Activated CD4-positive, CD25-positive, alpha-beta regulatory T cell treated with anti-CD3 and anti-CD28 coated beads, Interleukin-2, amount 50 U/mL, for 16 hours (primary cell): Measurements from ENCODE around the gene PHLDA2.

Experiments
- DNase-seq: peaks from one replicate; pipeline ENCODE4 v3.0.0-alpha.2; 2020; ENCODE audit warnings: low read depth, low spot score

The PHLDA2 gene

DNA sequence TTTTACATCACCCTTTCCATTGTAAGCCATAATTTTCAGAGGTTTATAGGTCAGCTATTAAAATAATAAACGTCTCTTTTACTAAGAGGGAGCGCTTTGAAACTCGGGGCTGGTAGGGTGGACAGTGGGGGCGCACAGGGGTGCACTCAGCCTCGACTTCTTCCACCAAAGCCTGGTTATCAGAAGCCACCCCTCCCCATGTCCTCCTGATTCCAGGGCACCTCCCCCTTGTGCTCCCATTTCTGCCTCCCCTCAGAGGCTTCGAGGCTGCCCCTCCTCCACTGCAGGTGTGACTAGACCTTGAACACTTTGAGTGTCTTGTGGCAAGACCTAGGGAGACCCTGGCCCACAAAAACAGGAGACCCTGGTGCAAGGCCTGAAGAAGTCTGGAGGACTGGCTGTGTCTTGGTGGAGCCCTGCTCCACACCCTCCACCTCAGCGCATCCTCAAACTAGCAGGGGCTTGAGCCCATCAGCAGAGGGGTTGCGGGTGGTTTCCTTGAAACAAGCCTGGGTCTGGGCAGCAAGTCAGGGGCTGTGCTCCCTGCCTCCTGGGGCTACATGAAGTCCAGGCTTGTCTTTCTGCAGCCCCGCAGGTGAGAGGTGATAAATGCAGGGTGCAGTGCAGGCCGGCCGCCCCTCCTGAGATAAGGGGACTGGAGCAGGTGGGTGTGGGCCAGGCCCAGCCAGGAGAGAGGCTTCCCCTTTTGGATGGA, 46.7 kb downstream of the PHLDA2 start:
- DNase-seq, result no peak

- no peak for DNase-seq
Measured at GRCh38 chr11:2881981-2882375, 47.2 kb downstream of the PHLDA2 start.

DNA sequence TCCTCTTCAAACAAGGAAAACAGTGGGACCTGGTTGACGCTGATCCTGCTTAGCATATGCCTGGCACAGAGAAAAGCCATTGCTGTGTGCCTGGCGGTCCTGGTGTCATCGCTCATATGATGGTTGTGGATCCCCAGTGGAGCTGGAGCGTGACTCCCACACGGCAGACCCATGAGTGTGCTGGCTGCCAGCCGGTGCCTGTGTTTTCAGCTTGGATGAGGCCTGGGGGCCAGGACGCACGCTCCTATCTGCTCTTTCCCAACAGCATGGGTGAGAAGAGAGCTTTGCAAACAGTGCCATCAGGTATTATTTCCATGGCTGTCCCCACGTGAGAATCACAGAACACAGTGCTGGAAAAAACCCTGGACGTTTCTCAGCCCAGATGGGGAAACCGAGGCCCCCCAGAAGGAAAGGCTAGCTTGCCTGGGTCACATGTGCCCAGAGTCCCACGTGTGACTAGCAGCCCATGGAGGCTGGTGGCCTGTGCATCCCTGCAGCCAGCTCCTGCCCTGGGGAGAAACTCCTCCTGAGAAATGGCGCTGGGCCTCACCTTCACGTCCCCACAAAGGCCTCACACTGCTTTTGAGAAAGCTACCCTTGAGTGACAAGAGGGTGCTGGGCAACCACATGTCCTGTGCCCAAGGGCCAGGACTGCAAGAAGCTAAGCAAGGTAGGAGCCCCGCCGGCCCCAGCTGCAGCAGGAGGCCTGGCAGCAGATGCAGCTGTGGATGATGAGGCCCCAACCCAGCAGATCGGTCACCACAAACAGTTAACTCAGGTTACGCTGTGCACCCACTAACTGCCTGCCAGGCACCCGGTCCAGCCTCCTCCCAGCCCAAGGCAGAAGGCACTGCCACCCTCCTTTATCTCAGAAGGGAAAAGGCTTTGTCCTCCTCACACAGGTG, 47.9 kb downstream of the PHLDA2 start:
- DNase-seq, result no peak

- DNase-seq, result no peak
Measured at GRCh38 chr11:2880646-2881045, 48.6 kb downstream of the PHLDA2 start.

- DNase-seq, result no peak
Measured at GRCh38 chr11:2878782-2879181, 50.4 kb downstream of the PHLDA2 start.
